C4-2B (cell line): ENCODE measurements around the gene GRIK2.

Experiments used
- ZFX ChIP-seq: fragments of 450-650 bp; IDR thresholded peaks from 2 replicates; pipeline ENCODE4 v1.6.1; 2017
- TF ChIP-seq, protein P1 (sequence below): fragments of 450-650 bp; conservative IDR thresholded peaks from 2 replicates; pipeline ENCODE4 v1.5.1; 2017; ENCODE audit warnings: mild to moderate bottlenecking

DNA sequence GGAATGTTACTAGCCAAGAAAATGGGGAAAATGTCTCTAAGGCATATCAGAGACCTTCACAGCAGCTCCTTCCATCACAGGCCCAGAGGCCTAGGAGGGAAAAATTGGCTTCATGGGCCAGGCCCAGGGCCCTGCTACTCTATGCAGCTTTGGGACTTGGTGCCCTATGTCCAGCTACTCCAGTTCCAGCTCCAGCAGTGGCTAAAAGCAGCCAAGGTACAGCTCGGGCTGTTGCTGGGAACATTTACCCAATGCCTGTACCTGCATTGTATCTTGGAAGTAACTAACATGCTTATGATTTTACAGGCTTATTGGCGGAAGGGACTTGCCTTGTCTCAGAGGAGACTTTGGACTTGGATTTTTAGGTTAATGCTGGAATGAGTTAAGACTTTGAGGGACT, 390.6 kb downstream of the GRIK2 start:
- TF ChIP-seq, protein P1, sequence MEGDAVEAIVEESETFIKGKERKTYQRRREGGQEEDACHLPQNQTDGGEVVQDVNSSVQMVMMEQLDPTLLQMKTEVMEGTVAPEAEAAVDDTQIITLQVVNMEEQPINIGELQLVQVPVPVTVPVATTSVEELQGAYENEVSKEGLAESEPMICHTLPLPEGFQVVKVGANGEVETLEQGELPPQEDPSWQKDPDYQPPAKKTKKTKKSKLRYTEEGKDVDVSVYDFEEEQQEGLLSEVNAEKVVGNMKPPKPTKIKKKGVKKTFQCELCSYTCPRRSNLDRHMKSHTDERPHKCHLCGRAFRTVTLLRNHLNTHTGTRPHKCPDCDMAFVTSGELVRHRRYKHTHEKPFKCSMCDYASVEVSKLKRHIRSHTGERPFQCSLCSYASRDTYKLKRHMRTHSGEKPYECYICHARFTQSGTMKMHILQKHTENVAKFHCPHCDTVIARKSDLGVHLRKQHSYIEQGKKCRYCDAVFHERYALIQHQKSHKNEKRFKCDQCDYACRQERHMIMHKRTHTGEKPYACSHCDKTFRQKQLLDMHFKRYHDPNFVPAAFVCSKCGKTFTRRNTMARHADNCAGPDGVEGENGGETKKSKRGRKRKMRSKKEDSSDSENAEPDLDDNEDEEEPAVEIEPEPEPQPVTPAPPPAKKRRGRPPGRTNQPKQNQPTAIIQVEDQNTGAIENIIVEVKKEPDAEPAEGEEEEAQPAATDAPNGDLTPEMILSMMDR = no peak
- no peak for TF ChIP-seq ZFX
